ELF-1 (cell line): ENCODE results near the gene CD22.

Experiments
- DNase-seq: peaks from one replicate; pipeline ENCODE4 v3.0.0-alpha.2; 2016; ENCODE audit warnings: low read depth, low spot score

Gene CD22

GRCh38 chr19:35313587-35313986 is 15.4 kb upstream of the CD22 start:
- DNase-seq, result no peak

- no peak for DNase-seq
Measured at GRCh38 chr19:35314031-35314430, 15.0 kb upstream of the CD22 start.

GRCh38 chr19:35314858-35315470 is 14.0 kb upstream of the CD22 start:
- DNase-seq, result no peak

GRCh38 chr19:35315883-35316282 is 13.1 kb upstream of the CD22 start:
- no peak for DNase-seq

- no peak for DNase-seq
Measured at GRCh38 chr19:35316560-35316959, 12.4 kb upstream of the CD22 start.

GRCh38 chr19:35317464-35318043 is 11.4 kb upstream of the CD22 start:
- no peak for DNase-seq

- DNase-seq, result peak; percentile 78
Measured at GRCh38 chr19:35318679-35319448, 10.1 kb upstream of the CD22 start.

GRCh38 chr19:35320065-35320713 is 8.8 kb upstream of the CD22 start:
- no peak for DNase-seq

GRCh38 chr19:35321291-35321690 is 7.7 kb upstream of the CD22 start:
- DNase-seq, result no peak

GRCh38 chr19:35322014-35322413 is 7.0 kb upstream of the CD22 start:
- no peak for DNase-seq

- DNase-seq, result peak; percentile 53
Measured at GRCh38 chr19:35327642-35328041, 1.3 kb upstream of the CD22 start.

- no peak for DNase-seq
Measured at GRCh38 chr19:35329323-35329722, 336 bp downstream of the CD22 start.

- DNase-seq, result no peak
Measured at GRCh38 chr19:35330475-35330874, 1.5 kb downstream of the CD22 start.

- DNase-seq, result no peak
Measured at GRCh38 chr19:35331551-35332214, 2.7 kb downstream of the CD22 start.

- DNase-seq, result no peak
Measured at GRCh38 chr19:35332817-35333216, 3.8 kb downstream of the CD22 start.

GRCh38 chr19:35334144-35334753 is 5.3 kb downstream of the CD22 start:
- DNase-seq, result no peak

- no peak for DNase-seq
Measured at GRCh38 chr19:35336166-35336955, 7.4 kb downstream of the CD22 start.

GRCh38 chr19:35337097-35337983 is 8.4 kb downstream of the CD22 start:
- no peak for DNase-seq

GRCh38 chr19:35337984-35338296 is 9.0 kb downstream of the CD22 start:
- no peak for DNase-seq

- no peak for DNase-seq
Measured at GRCh38 chr19:35340431-35340830, 11.4 kb downstream of the CD22 start.
